PC-3 (cell line): ENCODE measurements around the gene QSER1. TPM values are rescaled to one million over a fixed set of nuclear protein-coding genes. Genes with fewer than 3 reads are reported as not detected.

ENCODE experiments used
- ATAC-seq: fragments of 200-7000 bp; cut with Tn5 transposase; 2 replicates; pipeline ENCODE4 v1.9.1; 2020; ENCODE audit warnings: mild to moderate bottlenecking, moderate library complexity
- BruUV-seq: library from RNA; stranded (reverse); fragments of 400-500 nt; replicated peaks from 2 replicates; lab custom pipeline; 2021; lab: Mats Ljungman, UMichigan
- CTCF ChIA-PET: fragments of 300-600 bp; sonication (Branson Sonifier 250); formaldehyde crosslinking; loops from one replicate; lab custom pipeline; 2022; ENCODE audit warnings: antibody characterized with exemption; lab: Charles Lee
- POLR2A ChIA-PET: fragments of 300-600 bp; sonication (Branson Sonifier 250); formaldehyde crosslinking; loops from one replicate; lab custom pipeline; 2022; ENCODE audit warnings: antibody characterized with exemption; ENCODE audit not compliant: unreplicated experiment; lab: Charles Lee
- DNase-seq: peaks from one replicate; pipeline ENCODE4 v3.0.0-alpha.2; 2015
- H2AFZ ChIP-seq: fragments of 300-600 bp; sonication (generic); 2 replicates; pipeline ENCODE4 v1.6.0; 2016; ENCODE audit warnings: antibody characterized with exemption, low read length
- H3F3A ChIP-seq: fragments of 300-600 bp; sonication (generic); one replicate; pipeline ENCODE4 v1.6.0; 2017; ENCODE audit warnings: antibody characterized with exemption, low read length, control low read depth, mild to moderate bottlenecking; ENCODE audit not compliant: unreplicated experiment
- H3K27ac ChIP-seq: fragments of 300-600 bp; sonication (generic); 2 replicates; pipeline ENCODE4 v1.5.1; 2016; ENCODE audit warnings: mild to moderate bottlenecking, low read length
- H3K27me3 ChIP-seq: fragments of 300-600 bp; sonication (generic); 2 replicates; pipeline ENCODE4 v1.6.1; 2016; ENCODE audit warnings: low read length, mixed read lengths
- H3K36me3 ChIP-seq: fragments of 300-600 bp; sonication (generic); 2 replicates; pipeline ENCODE4 v1.6.1; 2016; ENCODE audit warnings: low read depth, mixed run types, low read length, mixed read lengths
- H3K4me1 ChIP-seq: fragments of 300-600 bp; sonication (generic); 2 replicates; pipeline ENCODE4 v1.5.1; 2016; ENCODE audit warnings: low read length; ENCODE audit not compliant: insufficient read depth
- H3K4me2 ChIP-seq: fragments of 300-600 bp; sonication (generic); 2 replicates; pipeline ENCODE4 v1.6.0; 2016; ENCODE audit warnings: low read length
- H3K4me3 ChIP-seq: fragments of 300-600 bp; sonication (generic); 2 replicates; pipeline ENCODE4 v1.5.1; 2016; ENCODE audit warnings: mild to moderate bottlenecking, low read length, mixed read lengths
- H3K79me2 ChIP-seq: fragments of 300-600 bp; sonication (generic); 2 replicates; pipeline ENCODE4 v1.6.1; 2017; ENCODE audit warnings: low read length, mixed read lengths
- H3K9ac ChIP-seq: fragments of 300-600 bp; sonication (generic); 2 replicates; pipeline ENCODE4 v1.6.0; 2016; ENCODE audit warnings: mild to moderate bottlenecking, low read length
- H3K9me2 ChIP-seq: fragments of 300-600 bp; sonication (generic); replicated peaks from 2 replicates; pipeline ENCODE4 v1.6.1; 2016; ENCODE audit warnings: mixed run types, low read length, mixed read lengths
- H3K9me3 ChIP-seq: fragments of 300-600 bp; sonication (generic); 2 replicates; pipeline ENCODE4 v1.6.1; 2016; ENCODE audit warnings: low read length, mixed read lengths
- H4K20me1 ChIP-seq: fragments of 300-600 bp; sonication (generic); 2 replicates; pipeline ENCODE4 v1.6.1; 2016; ENCODE audit warnings: low read length, mixed read lengths
- EZH2 ChIP-seq: fragments of 300-600 bp; sonication (generic); IDR thresholded peaks from one replicate; pipeline ENCODE4 v1.6.1; 2017; ENCODE audit warnings: antibody characterized with exemption, mild to moderate bottlenecking, low read length; ENCODE audit not compliant: unreplicated experiment
- EZH2phosphoT487 ChIP-seq: fragments of 300-600 bp; sonication (generic); IDR thresholded peaks from 2 replicates; pipeline ENCODE4 v1.6.1; 2018; ENCODE audit warnings: mild to moderate bottlenecking, antibody characterized with exemption, low read length, borderline replicate concordance
- intact Hi-C: fragments of 100-400 bp; cut with micrococcal nuclease; formaldehyde crosslinking; loops from 2 replicates; pipeline ENCODE4 v1.9.0; 2023
- total RNA-seq: library from RNA; depleted of rRNA; stranded (reverse); fragments of >200 nt; gene quantifications from 2 replicates; pipeline ENCODE4 v1.2.3, GENCODE V29; 2014
- TF ChIP-seq, protein P1 (sequence below): fragments of 300-600 bp; sonication (generic); conservative IDR thresholded peaks from 2 replicates; pipeline ENCODE4 v1.5.1; 2017; ENCODE audit warnings: antibody characterized with exemption, low read depth, mild to moderate bottlenecking, low read length

Gene QSER1
- total RNA-seq, 1 experiment from 2014 or later = 19.4 TPM

DNA sequence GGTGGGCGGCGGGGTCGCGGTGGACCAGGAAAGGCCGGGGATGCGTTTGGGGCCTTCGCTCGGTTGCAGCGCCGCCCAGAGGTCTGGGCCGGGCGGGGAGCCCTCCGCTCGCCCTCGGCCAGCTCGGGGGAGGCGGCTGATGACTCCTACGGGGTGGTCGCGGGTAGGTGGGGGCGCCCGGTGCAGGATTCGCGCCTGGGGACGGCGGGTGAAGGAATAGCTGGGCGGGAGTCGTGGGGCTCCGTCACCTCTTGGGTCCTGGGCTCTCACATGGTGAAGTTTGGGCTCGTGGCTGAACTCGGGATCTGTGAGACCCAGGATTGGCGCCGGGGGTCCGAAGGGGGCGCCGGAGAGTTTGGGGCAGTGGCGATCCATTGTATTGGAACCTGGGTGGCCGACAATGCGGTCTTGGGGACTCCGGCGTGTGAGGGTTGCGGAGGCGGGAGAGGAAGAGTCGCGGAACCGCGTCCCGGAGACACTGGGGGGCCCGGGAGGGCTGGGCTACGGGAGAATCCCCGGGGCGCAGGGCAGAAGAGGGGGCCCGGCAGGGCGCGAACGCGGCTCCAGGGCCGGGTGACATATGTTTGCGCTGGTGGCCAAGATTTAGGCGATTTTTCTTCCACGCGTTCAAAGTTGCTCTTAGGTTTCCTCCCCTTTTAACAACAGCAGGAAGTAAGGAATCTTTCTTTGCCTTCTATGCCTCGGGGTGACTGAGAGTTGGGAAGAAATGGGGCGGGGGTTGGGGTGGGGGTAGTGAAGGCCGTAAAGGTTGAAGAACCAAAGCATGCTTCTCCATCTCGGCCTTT, 935 bp downstream of the QSER1 start:
- peak overlapping the region; percentile 80 for H3K4me3 ChIP-seq
- intact Hi-C loops = loop anchor here (1.0 to 10.0 kb wide), 3 partner anchors 84 to 181 kb away; no protein-coding TSS in a partner anchor
- POLR2A ChIA-PET = no interaction called here

DNA sequence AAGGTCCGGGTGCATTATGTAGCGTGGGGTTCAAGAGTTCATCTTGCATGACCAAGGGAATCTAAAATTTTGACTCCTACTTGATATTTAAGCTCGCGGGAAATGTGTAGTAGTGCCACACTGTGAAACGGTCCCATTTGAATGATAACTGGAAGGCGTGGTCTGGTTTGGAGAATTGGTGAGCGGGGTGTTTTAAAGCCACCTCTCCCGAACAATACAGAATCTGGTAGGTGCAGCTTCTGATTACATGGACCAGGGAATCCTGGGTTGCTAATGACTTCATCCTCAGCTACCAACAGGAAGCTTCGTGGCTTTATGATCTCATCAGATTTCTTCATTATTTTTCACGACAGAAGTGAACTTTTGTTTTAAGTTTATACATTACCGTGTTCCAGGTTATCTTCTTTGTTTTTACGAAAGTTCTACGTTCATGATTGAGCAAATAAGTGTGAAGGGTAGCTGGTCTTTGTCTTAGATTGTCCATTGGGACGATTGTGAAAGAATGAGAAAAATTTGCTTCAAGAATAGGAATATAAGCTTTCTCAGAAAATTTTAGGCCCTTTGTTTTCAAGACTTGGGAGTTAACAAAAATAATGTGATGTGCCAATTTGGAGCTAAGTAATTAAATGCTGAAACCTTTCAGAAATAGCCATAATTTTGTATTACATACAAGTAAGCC, 1.7 kb downstream of the QSER1 start:
- Histone ChIP-seq H3F3A (no peaks in the 10 kb centered on the region), H3K9me3 (no peaks in the 10 kb centered on the region), H3K4me2 (peak overlapping the region; percentile 90), H2AFZ (peak overlapping the region; percentile 61), H3K27me3 (no peaks in the 10 kb centered on the region), H3K79me2 (peaks cover 72% of the 10 kb centered on the region), H3K9ac (peak overlapping the region; percentile 96), H3K36me3 (peaks cover 2% of the 10 kb centered on the region; the same call in 1 of the 2 replicates), H3K4me3 (peak overlapping the region; percentile 80), H3K4me1 (peaks cover 28% of the 10 kb centered on the region), H3K27ac (peak overlapping the region; percentile 64), H3K9me2 (no peaks in the 10 kb centered on the region), H4K20me1 (peaks cover 6% of the 10 kb centered on the region; the same call in 1 of the 2 replicates)
- BruUV-seq = TSS peak; percentile 36
- TF ChIP-seq EZH2phosphoT487 (no peak), EZH2 (no peak)
- TF ChIP-seq, protein P1, sequence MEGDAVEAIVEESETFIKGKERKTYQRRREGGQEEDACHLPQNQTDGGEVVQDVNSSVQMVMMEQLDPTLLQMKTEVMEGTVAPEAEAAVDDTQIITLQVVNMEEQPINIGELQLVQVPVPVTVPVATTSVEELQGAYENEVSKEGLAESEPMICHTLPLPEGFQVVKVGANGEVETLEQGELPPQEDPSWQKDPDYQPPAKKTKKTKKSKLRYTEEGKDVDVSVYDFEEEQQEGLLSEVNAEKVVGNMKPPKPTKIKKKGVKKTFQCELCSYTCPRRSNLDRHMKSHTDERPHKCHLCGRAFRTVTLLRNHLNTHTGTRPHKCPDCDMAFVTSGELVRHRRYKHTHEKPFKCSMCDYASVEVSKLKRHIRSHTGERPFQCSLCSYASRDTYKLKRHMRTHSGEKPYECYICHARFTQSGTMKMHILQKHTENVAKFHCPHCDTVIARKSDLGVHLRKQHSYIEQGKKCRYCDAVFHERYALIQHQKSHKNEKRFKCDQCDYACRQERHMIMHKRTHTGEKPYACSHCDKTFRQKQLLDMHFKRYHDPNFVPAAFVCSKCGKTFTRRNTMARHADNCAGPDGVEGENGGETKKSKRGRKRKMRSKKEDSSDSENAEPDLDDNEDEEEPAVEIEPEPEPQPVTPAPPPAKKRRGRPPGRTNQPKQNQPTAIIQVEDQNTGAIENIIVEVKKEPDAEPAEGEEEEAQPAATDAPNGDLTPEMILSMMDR = no peak
- ChIA-PET CTCF (no interaction called here), POLR2A (no interaction called here)
- intact Hi-C loops = loop anchor here (1.0 to 10.0 kb wide), 3 partner anchors 85 to 182 kb away; no protein-coding TSS in a partner anchor
- DNase-seq = peak; percentile 78
- ATAC-seq = peak; percentile 66

More for the DNA sequence above, 935 bp downstream of the QSER1 start:
- peak overlapping the region; percentile 64 for H3K27ac ChIP-seq
- H3K27me3 ChIP-seq = no peaks in the 10 kb centered on the region
- H4K20me1 ChIP-seq = peaks cover 6% of the 10 kb centered on the region; the same call in 1 of the 2 replicates
- peaks cover 28% of the 10 kb centered on the region for H3K4me1 ChIP-seq
- ATAC-seq (peak; percentile 37), DNase-seq (peak; percentile 32)
- no TSS peak for BruUV-seq
- CTCF ChIA-PET = no interaction called here
- peaks cover 65% of the 10 kb centered on the region for H3K79me2 ChIP-seq
- no peaks in the 10 kb centered on the region for H3K9me2 ChIP-seq
- peak overlapping the region; percentile 61 for H2AFZ ChIP-seq
- H3K9ac ChIP-seq = peak overlapping the region; percentile 96
- H3F3A ChIP-seq = no peaks in the 10 kb centered on the region
- no peaks in the 10 kb centered on the region for H3K9me3 ChIP-seq
- no peaks in the 10 kb centered on the region for H3K36me3 ChIP-seq
- TF ChIP-seq EZH2 = no peak
- TF ChIP-seq, protein P1 = peak; percentile 57
- H3K4me2 ChIP-seq = peak overlapping the region; percentile 90
